Activated naive CD4-positive, alpha-beta T cell treated with anti-CD3 and anti-CD28 coated beads, Interleukin-2, amount 50 U/mL, for 24 hours (primary cell): ENCODE results near the gene NUDT17.
"Not testable (repeated sequence)": the region's sequence is repeated elsewhere in the genome, so short reads cannot be mapped to it uniquely, and the experiment has no call there.

ENCODE experiments used
- H3K27ac Mint-ChIP-seq: one replicate; pipeline ENCODE4 v1.8.0; 2021; ENCODE audit warnings: mild to moderate bottlenecking, mixed read lengths
- H3K27me3 Mint-ChIP-seq: one replicate; pipeline ENCODE4 v1.8.0; 2021; ENCODE audit warnings: mixed read lengths
- H3K36me3 Mint-ChIP-seq: one replicate; pipeline ENCODE4 v1.8.0; 2021; ENCODE audit warnings: mixed read lengths
- H3K4me1 Mint-ChIP-seq: one replicate; pipeline ENCODE4 v1.8.0; 2021; ENCODE audit warnings: mixed read lengths
- H3K4me3 Mint-ChIP-seq: one replicate; pipeline ENCODE4 v1.8.0; 2021; ENCODE audit warnings: mild to moderate bottlenecking, mixed read lengths
- H3K9me3 Mint-ChIP-seq: one replicate; pipeline ENCODE4 v1.8.0; 2021; ENCODE audit warnings: mixed read lengths

The NUDT17 gene

DNA sequence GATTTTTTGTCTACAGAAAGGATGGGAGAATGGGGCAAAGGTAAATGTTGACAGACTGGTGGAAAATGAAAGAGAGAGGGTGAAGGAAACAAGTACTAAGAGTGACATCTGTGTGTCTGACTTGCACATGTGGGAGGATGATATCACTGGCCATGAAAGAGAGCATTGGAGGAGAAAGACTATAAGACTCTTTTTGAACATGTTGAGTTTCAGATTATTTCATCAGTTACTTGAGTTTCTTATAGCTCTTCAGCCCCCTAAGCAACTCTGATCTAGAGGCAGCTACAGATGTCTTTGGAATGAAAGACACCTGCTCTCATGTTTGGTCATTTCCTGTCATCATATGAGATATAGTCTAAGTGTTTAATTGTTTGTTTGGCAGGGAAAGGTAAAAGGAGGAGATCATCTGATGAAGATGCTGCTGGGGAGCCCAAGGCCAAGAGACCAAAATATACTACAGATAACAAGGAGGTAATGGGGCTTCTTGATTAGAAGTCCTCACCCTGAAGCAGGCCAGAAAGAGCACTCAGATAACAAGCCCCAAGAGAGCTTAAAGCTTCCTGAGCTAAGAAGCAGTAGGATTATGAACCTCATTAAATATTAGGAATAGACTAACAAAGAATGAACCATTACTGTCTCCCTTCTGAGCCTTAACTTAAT lies 16.9 kb upstream of the NUDT17 start:
- Mint-ChIP-seq H3K4me3 (peak overlapping the region; percentile 75), H3K36me3 (peaks cover 35% of the 10 kb centered on the region), H3K27ac (peak overlapping the region; percentile 97), H3K4me1 (peaks cover 46% of the 10 kb centered on the region), H3K27me3 (no peaks in the 10 kb centered on the region), H3K9me3 (no peaks in the 10 kb centered on the region)

DNA sequence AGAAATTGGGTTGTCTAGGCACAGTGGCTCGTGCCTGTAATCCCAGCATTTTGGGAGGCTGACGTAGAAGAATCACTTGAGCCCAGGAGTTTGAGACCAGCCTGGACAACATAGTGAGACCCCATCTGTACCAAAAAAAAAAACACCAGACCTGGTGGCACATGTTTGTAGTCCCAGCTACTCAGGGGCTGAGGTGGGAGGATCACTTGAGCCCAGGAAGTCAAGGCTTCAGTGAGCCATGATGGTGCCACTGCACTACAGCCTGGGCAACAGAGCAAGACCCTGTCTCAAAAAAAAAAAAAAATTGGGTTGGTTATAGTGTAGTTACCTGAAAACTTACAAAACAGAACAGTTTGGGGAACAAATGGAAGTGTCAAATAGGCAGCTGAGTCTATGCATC lies 14.6 kb upstream of the NUDT17 start:
- Mint-ChIP-seq H3K4me1 (peaks cover 38% of the 10 kb centered on the region), H3K36me3 (peaks cover 34% of the 10 kb centered on the region)
- not testable (repeated sequence) for H3K27me3 Mint-ChIP-seq, H3K27ac Mint-ChIP-seq, H3K9me3 Mint-ChIP-seq, H3K4me3 Mint-ChIP-seq

DNA sequence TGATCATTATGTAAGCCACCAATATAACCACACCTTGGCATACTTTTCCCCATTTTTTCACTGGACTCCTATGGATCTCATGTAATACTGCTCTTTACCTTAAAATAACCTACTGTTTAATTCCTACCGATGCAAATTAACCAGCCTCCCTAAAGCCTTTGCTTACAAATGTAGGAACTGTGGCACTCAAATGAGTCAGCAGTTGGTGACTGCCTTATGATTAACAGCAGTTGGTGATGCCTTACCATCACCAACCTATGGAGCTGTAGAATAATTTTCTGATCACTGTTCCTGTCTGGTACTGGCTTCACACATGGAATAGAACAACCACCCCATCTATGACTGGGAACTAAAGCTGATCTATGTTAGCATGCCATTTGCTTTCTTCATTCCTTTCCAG lies 7.8 kb upstream of the NUDT17 start:
- no peak overlapping the region for H3K4me3 Mint-ChIP-seq
- no peaks in the 10 kb centered on the region for H3K27me3 Mint-ChIP-seq
- H3K36me3 Mint-ChIP-seq: peaks cover 7% of the 10 kb centered on the region
- H3K27ac Mint-ChIP-seq: no peak overlapping the region
- no peaks in the 10 kb centered on the region for H3K9me3 Mint-ChIP-seq
- no peaks in the 10 kb centered on the region for H3K4me1 Mint-ChIP-seq

DNA sequence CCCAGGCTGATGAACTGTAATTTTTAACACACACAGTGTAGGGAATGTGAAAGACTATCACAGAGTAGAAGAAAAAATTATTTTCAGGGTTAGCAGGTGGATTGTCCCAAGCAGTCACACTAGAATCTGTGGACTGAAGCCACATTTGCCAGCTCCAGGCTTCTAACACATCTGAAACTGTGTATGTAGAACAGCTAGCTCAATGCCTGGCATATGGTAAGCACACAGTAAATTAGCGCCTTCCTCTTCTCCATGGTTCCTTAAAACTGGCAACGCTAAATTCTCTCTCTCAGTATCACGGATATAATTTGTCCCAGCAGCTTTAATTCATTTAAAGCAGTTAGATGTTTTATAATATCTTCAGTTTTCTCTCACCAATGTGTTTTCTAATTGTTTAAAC lies 2.4 kb upstream of the NUDT17 start:
- H3K9me3 Mint-ChIP-seq: no peaks in the 10 kb centered on the region
- H3K4me1 Mint-ChIP-seq: peaks cover 6% of the 10 kb centered on the region
- no peaks in the 10 kb centered on the region for H3K27me3 Mint-ChIP-seq
- H3K36me3 Mint-ChIP-seq: peaks cover 5% of the 10 kb centered on the region
- no peak overlapping the region for H3K27ac Mint-ChIP-seq
- no peak overlapping the region for H3K4me3 Mint-ChIP-seq

DNA sequence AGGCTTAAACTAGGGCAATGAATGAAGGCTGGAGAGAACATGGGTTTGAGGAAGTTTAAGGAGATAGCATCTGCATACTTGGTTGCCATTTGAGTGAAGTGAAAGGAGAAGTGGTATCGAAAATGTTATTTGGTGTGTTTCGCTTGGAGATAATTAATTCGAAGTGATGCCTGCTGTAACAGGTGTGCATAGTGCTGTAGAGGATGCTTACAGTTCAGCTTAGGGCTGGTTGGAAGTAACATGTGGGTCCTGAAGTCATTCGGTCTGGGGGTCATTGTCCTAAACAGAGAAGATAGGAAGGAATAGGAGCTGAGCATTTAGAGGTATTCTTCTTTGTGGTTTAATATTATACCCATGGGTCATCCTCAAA lies 301 bp upstream of the NUDT17 start:
- H3K27me3 Mint-ChIP-seq: no peaks in the 10 kb centered on the region
- H3K9me3 Mint-ChIP-seq: no peaks in the 10 kb centered on the region
- H3K27ac Mint-ChIP-seq: no peak overlapping the region
- peaks cover 13% of the 10 kb centered on the region for H3K4me1 Mint-ChIP-seq
- H3K4me3 Mint-ChIP-seq: no peak overlapping the region
- H3K36me3 Mint-ChIP-seq: peaks cover 3% of the 10 kb centered on the region

DNA sequence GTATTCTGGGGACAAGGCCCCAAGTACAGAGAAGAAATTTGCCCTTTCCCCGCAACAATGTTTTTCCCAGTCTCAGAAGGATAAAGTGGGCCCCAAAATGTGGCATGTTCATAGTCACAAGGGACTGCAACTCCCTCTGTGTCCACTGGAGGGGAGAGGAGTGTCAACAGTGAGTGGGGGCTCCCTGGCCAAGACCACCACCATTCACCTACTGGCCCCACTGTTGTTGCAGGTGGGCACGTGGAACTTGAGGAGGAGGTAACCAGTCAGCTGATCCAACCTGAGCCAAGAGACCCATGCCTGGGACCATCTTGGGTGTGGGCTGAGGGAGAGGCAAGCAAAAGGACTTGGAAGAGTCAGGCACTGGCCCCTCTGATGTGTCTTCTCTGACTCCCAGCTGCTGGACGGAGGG lies 777 bp downstream of the NUDT17 start:
- Mint-ChIP-seq H3K27me3 (no peaks in the 10 kb centered on the region), H3K4me1 (peaks cover 22% of the 10 kb centered on the region), H3K27ac (peak overlapping the region; percentile 65), H3K9me3 (no peaks in the 10 kb centered on the region), H3K36me3 (peaks cover 5% of the 10 kb centered on the region), H3K4me3 (no peak overlapping the region)

DNA sequence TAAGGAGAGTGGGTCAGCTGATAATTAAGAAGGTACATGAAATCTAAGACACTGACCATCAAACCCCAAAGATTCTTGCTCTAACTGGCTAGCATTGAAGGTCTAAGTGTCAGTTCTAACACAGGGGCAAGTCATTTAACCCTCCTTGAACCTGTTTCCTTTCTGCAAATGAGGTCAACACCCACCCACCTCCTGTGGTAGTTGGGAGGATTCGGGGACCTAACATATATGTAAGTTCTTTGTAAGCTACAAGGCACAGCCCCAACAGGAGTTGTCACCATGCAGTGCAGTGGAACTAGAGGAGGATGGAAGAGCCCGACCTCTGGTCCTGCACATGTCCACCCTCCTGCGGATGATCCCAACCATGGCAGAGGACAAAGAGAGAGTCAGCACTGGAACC lies 2.4 kb downstream of the NUDT17 start:
- peaks cover 22% of the 10 kb centered on the region for H3K4me1 Mint-ChIP-seq
- H3K27me3 Mint-ChIP-seq: no peaks in the 10 kb centered on the region
- no peaks in the 10 kb centered on the region for H3K9me3 Mint-ChIP-seq
- no peak overlapping the region for H3K4me3 Mint-ChIP-seq
- H3K27ac Mint-ChIP-seq: no peak overlapping the region
- H3K36me3 Mint-ChIP-seq: peaks cover 4% of the 10 kb centered on the region

DNA sequence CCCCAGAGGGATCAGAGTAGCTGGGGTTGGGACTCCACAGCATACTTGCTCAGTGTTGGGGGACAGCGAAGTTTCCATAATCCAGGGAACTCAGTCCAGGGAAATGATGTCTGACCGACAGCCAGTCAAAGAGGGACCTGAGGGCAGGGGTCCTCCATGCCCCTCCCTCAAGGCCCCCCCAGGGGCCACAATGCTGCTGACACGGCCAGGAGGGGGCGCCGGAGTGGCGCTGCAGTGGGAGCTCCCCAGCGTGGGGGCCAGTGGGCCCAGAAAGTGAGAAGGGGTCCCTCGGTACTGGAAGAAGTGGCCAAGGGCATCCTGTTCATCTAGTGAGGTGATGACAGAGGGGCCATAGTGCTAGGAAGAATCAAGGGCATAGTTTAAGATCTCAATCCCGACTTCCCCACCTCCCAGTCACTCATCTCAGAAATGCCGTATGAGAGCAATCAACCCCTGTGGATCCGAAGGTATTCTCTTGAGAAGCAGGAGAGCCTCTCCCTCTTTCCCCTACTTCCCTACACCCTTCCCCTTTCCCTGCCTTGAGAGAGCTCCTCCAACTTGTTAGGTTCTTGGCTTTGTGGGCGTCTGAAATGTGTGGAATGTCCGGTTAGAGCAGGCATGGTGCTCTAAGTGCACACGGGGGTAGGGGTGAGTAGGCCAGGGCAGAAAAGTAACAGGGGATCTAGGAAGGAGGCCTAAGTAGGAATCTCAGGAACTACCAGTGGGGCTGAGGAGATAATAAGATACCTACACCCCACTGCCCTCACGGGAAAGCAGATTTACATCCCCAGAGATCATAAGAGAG lies 4.1 kb downstream of the NUDT17 start:
- Mint-ChIP-seq H3K27ac (no peak overlapping the region), H3K4me3 (no peak overlapping the region), H3K36me3 (peaks cover 4% of the 10 kb centered on the region), H3K9me3 (no peaks in the 10 kb centered on the region), H3K27me3 (no peaks in the 10 kb centered on the region), H3K4me1 (peaks cover 22% of the 10 kb centered on the region)

DNA sequence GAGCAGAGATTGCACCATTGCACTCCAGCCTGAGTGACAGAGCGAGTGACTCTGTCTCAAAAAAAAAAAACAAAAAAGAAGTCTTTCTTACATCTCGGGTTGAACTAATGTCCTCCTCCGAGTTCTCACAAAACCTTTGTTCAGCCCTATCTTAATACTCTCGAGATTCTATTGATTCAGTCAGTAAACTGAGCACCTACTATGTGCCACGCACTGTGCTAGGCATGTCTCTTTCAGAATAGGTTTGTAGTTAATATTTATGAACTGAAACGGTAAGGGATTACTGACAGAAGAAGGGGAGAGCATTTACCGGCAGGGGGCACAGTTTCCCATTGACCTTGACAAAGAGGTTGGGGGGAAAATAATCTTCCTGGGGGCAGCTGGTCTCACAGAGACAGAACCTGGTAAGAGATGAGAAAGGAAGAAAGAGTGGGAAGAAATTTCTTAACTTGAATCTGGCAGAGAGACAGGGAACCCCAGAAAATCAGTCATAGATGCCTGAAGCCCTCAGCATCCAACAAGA lies 10.1 kb downstream of the NUDT17 start:
- Mint-ChIP-seq H3K9me3 (no peaks in the 10 kb centered on the region), H3K27me3 (no peaks in the 10 kb centered on the region), H3K27ac (peak overlapping the region; percentile 12), H3K36me3 (peaks cover 7% of the 10 kb centered on the region), H3K4me1 (peaks cover 14% of the 10 kb centered on the region), H3K4me3 (no peak overlapping the region)

DNA sequence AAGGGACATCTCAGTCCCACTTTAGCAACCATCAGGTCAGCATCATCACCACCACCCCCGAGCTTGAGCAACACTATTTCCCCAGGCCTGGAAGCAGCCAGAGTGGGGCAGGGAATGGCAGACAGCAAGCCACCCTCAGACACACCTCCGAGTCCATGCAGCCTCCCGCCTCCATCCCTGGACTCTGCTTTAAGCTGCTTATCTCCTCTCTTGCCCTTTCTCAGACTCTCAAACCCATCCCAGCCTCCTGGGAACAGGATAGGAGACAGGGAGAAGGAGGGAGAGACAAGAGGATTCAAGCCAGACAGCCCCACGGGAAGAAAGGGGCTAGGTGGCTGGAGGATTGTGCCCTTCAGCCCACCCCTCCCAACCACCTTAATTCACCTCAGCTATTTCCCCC lies 11.7 kb downstream of the NUDT17 start:
- peaks cover 3% of the 10 kb centered on the region for H3K36me3 Mint-ChIP-seq
- no peak overlapping the region for H3K27ac Mint-ChIP-seq
- H3K27me3 Mint-ChIP-seq: no peaks in the 10 kb centered on the region
- no peak overlapping the region for H3K4me3 Mint-ChIP-seq
- H3K9me3 Mint-ChIP-seq: no peaks in the 10 kb centered on the region
- H3K4me1 Mint-ChIP-seq: peaks cover 9% of the 10 kb centered on the region

DNA sequence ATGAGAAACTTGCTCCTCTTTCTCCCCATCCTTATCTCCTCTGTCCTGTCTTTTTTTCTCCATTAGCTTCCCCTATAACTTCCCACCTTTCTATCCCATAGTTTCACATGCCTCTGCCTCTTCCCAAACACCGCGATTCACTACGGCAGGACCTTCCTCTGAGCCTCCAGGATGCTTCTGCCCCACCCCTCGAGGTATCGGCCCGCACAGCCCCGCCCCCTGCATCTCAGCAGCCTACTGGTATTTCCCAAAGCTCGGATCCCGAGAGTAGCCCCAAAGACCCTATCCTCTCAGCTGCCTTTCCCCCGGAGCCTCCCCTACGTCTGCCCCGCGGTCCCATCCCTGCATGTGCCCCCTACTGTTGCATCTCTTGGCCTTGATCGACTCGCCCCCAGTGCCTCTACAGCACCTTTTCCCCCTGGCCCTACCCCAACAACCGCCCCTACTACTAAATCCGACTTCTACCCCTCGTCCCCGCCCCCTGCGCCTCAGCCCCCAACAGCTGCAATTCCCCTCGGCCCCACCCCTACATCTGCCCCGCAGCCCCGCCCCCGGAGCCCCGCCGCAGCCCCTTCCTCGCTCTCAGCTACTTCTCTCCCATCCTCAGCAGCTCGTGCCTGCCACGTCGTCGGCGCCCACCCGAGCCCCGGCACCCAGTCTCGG lies 12.9 kb downstream of the NUDT17 start:
- Mint-ChIP-seq H3K9me3 (no peaks in the 10 kb centered on the region), H3K4me1 (peaks cover 9% of the 10 kb centered on the region), H3K36me3 (peaks cover 3% of the 10 kb centered on the region), H3K27ac (peak overlapping the region; percentile 8), H3K27me3 (no peaks in the 10 kb centered on the region), H3K4me3 (peak overlapping the region; percentile 96)

DNA sequence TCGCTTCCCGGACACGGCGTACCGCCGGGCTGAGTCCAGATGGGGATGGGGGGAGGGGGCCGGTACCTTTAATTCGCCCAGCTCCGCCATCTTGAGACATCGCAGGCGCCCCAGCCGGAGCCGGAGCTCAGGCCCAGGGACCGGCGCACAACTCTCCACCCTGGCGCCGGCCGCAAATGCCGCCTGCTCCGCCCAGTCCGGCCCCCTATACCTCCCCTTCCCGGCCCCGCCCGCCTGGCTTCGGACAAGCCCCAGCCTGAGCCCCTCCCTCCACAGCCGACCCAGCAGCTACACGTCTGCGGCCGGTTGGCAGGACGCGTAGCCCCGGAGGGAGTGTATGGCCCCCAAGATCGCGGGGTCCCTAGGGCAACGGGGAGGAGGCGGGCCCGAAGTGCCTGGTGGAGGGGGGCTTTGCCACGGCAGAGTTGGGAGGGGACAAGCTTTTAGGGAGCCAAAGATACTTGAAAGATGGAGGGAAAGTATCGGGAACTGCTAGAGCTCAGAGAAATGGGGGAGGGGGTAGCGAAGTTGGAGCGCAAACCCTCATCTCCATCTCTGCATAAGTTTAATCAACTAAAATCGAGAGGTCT lies 13.6 kb downstream of the NUDT17 start, which contains the start of gene PIAS3:
Gene PIAS3 (minus strand): TSS at position 181 of the 590 bp plus-strand sequence. CDS start 91 bp downstream, at position 90.
- Mint-ChIP-seq H3K27ac (peak within 1 kb of the TSS; percentile 76), H3K27me3 (no peaks in the 10 kb centered on the region), H3K4me3 (peak within 1 kb of the TSS; percentile 96), H3K9me3 (no peaks in the 10 kb centered on the region), H3K36me3 (peaks cover 3% of the 10 kb centered on the region), H3K4me1 (peaks cover 9% of the 10 kb centered on the region)

DNA sequence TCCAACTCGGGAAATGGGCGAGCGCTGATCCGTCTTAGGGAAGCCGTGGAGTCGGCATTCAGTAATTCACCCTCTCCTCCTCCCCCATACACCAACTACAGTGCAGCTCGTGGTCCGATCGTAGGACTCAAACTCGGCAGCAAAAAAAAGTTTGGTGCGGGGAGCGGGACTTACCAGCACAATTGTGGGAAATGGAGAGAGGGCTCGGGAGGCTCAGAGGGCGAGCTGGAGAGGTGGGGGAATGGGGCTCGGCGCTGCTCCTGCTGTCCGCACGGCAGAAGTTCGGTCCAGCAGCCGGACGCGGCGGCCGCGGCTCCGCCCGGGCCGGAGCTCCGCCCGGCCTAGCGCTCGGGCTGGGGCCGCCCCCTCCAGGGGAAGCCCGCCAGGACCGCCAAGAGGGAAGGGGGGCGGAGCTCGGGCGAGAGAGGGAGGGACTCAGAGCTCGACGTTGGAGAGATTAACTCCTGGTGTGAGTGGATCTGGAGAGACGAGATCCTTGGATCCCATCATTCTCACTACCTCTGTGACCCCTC lies 14.1 kb downstream of the NUDT17 start:
- Mint-ChIP-seq H3K27ac (peak overlapping the region; percentile 76), H3K36me3 (peaks cover 3% of the 10 kb centered on the region), H3K27me3 (no peaks in the 10 kb centered on the region), H3K4me3 (peak overlapping the region; percentile 96), H3K9me3 (no peaks in the 10 kb centered on the region), H3K4me1 (peaks cover 9% of the 10 kb centered on the region)

DNA sequence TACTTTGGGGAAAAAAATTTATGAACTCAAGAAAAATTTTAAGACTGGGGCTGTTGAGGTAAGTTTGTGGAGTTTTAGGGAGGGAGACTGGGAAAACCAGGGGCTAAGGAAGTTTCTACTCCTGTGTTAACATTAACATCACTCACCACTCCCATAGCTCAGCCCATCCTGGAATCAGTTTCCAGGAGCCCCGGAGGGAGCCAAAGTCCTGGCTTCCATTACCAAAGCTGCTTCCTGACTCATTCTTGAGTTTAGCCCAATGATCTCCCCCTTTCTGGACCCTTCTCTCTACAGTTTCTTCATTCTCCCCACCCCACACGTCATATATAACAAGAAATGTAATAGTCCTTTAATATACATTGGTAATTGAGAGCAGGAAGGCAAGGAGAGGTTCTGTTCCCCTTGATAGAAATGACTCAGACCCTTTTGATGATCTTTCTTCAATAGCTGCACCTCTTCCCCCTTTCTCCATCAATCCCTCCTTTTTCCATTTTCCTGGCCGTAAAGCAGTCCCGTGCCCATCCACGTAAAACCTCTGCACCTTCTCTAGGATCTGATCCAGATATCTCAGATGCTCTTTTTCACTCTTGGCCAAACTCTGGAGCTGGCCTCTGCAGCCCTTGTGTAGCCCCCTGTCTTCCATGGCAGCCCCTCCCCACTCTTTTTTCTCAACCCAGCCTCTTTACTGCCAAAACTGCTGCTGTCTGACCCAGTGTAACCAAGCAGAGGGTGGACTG lies 18.0 kb downstream of the NUDT17 start:
- no peak overlapping the region for H3K4me3 Mint-ChIP-seq
- H3K27me3 Mint-ChIP-seq: no peaks in the 10 kb centered on the region
- H3K9me3 Mint-ChIP-seq: no peaks in the 10 kb centered on the region

DNA sequence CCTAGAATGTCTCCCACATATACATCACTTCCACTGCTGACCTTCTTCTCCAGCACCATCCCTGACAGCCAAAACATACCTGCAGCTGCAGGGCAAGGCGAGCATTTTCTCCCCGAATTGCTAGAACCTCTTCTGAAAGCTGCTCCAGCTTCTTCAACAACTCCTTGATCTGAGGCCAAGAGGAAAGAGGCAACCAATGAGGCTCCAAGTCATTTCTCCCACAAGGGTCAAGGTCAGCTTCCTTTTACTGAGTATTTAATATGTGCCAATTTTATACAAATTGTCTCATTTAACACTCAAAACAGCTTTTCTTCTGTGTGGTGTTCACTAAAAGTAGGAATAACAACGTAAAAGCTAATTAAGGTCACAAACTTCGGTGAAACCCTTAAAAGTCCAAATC lies 22.8 kb downstream of the NUDT17 start:
- no peaks in the 10 kb centered on the region for H3K27me3 Mint-ChIP-seq
- H3K36me3 Mint-ChIP-seq: peaks cover 2% of the 10 kb centered on the region
- no peaks in the 10 kb centered on the region for H3K9me3 Mint-ChIP-seq

More for the DNA sequence above, 18.0 kb downstream of the NUDT17 start:
- Mint-ChIP-seq H3K27ac (no peak overlapping the region), H3K4me1 (no peaks in the 10 kb centered on the region), H3K36me3 (peaks cover 2% of the 10 kb centered on the region)

More for the DNA sequence above, 22.8 kb downstream of the NUDT17 start:
- Mint-ChIP-seq H3K4me3 (no peak overlapping the region), H3K4me1 (peaks cover 18% of the 10 kb centered on the region), H3K27ac (no peak overlapping the region)
